IPS-20b (cell line): Measurements from ENCODE around the gene PROCR.
"Not testable (repeated sequence)": the region's sequence is repeated elsewhere in the genome, so short reads cannot be mapped to it uniquely, and the experiment has no call there.

Experiments
- H3K27ac ChIP-seq: one replicate; pipeline ENCODE4 v1.5.1; 2013; ENCODE audit warnings: low read length
- H3K27me3 ChIP-seq: 2 replicates; pipeline ENCODE4 v1.6.1; 2013; ENCODE audit warnings: mild to moderate bottlenecking, low read length, inconsistent platforms; ENCODE audit not compliant: insufficient read depth
- H3K36me3 ChIP-seq: 2 replicates; pipeline ENCODE4 v1.6.1; 2013; ENCODE audit warnings: low read depth, mild to moderate bottlenecking, inconsistent platforms, low read length, moderate library complexity; ENCODE audit not compliant: insufficient read depth
- H3K4me1 ChIP-seq: 2 replicates; pipeline ENCODE4 v1.6.1; 2013; ENCODE audit warnings: mild to moderate bottlenecking, control low read depth, inconsistent platforms, low read length, moderate library complexity; ENCODE audit not compliant: insufficient read depth
- H3K4me3 ChIP-seq: 2 replicates; pipeline ENCODE4 v1.5.1; 2013; ENCODE audit warnings: mild to moderate bottlenecking, low read length, inconsistent platforms
- H3K9ac ChIP-seq: 2 replicates; pipeline ENCODE4 v1.6.1; 2013; ENCODE audit warnings: low read depth, mild to moderate bottlenecking, inconsistent platforms, low read length, moderate library complexity
- H3K9me3 ChIP-seq: 2 replicates; pipeline ENCODE4 v1.6.1; 2013; ENCODE audit warnings: mild to moderate bottlenecking, low read depth, low read length, inconsistent platforms; ENCODE audit not compliant: insufficient read depth

Gene PROCR

DNA sequence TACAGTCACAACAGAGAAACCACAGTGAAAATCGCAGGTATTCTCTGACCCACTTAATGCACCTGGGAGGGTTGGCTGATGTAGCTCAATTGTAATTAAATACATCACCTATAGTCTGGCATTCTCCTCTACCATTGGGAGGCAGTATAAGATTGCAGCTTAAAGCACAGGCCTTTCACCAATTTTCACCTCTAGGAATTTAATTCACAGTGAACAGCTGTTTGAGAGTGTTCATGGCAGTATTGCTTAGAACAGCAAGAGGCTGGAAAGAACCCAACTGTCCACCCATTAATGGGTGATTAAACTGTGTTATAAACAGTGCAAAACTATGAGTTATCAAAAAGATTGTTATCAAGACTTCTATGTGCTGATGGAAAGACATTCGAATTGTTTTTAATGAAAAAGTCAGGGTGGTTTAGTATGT is 26.7 kb upstream of the PROCR start:
- Histone ChIP-seq H3K27ac (no peak overlapping the region), H3K36me3 (peaks cover 29% of the 10 kb centered on the region), H3K9me3 (no peaks in the 10 kb centered on the region), H3K4me3 (no peak overlapping the region), H3K9ac (no peak overlapping the region), H3K27me3 (no peaks in the 10 kb centered on the region), H3K4me1 (peaks cover 11% of the 10 kb centered on the region; the same call in 1 of the 2 replicates)

GRCh38 chr20:35146299-35146919 is 25.5 kb upstream of the PROCR start:
- Histone ChIP-seq H3K9me3 (no peaks in the 10 kb centered on the region), H3K36me3 (peaks cover 18% of the 10 kb centered on the region), H3K9ac (peak overlapping the region; percentile 88), H3K27me3 (no peaks in the 10 kb centered on the region), H3K4me3 (peak overlapping the region; percentile 93), H3K27ac (peak overlapping the region; percentile 66), H3K4me1 (peaks cover 11% of the 10 kb centered on the region; the same call in 1 of the 2 replicates)

DNA sequence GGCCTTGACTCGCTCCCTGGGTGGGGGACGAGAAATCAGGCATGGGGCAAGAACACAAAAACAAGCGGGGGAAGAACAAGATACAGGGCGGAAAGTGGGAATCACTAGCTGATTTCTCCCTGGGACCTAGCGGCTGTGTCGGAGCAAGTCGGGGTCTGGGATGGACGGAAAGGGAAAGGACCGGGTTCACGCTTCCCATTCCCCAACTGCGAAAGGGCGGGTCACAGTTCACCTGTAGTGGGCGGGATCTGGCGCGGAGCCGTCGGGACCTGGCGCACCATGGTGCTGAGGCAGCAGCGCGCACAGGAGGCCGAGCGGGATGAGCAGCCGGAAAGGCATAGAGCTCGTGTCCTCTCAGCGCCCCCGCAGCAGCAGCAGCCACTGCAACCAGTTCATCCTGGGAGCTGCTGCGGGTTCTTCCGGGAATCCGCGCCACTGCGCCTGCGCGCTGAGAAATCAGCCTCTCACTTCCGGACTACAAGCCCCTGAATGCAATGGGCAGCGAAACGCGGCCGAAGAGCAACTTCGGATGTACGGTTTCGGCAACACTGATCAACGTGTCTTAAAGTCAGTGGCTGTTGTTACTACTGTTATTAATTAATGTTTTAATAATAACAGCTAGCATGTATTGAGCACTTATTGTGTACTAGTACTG is 24.8 kb upstream of the PROCR start, which contains the start of gene EDEM2:
EDEM2 (minus strand) TSS at position 417 of the 655 bp plus-strand sequence; CDS start at position 339, 78 bp downstream.
- Histone ChIP-seq H3K27ac (peak within 1 kb of the TSS; percentile 66), H3K4me1 (peaks cover 11% of the 10 kb centered on the region; the same call in 1 of the 2 replicates), H3K36me3 (peaks cover 12% of the 10 kb centered on the region)

DNA sequence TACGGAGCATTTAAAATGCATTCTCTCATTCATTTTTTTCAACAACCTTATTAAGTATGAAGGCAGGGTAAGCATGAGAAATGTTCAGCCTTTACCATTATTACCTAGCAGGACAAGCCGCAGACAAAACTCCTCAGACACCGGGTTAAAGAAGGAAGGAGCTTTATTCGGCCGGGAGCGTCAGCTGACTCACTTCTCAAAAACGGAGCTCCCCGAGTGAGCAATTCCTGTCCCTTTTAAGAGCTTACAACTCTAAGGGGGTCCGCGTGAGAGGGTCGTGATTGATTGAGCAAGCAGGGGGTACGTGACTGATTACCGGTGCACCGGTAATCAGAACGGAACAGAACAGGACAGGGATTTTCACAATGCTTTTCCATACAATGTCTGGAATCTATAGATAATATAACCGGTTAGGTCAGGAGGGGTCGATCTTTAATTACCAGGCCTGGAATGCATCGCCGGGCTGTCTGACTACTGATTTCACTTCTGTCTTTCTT is 24.2 kb upstream of the PROCR start:
- H3K27ac ChIP-seq = not testable (repeated sequence)
- H3K4me3 ChIP-seq = peak overlapping the region; percentile 93

More for the DNA sequence above, 24.8 kb upstream of the PROCR start, which contains the start of gene EDEM2:
- Histone ChIP-seq H3K9ac (peak within 1 kb of the TSS; percentile 88), H3K27me3 (no peaks in the 10 kb centered on the region), H3K9me3 (no peaks in the 10 kb centered on the region), H3K4me3 (peak within 1 kb of the TSS; percentile 93)

DNA sequence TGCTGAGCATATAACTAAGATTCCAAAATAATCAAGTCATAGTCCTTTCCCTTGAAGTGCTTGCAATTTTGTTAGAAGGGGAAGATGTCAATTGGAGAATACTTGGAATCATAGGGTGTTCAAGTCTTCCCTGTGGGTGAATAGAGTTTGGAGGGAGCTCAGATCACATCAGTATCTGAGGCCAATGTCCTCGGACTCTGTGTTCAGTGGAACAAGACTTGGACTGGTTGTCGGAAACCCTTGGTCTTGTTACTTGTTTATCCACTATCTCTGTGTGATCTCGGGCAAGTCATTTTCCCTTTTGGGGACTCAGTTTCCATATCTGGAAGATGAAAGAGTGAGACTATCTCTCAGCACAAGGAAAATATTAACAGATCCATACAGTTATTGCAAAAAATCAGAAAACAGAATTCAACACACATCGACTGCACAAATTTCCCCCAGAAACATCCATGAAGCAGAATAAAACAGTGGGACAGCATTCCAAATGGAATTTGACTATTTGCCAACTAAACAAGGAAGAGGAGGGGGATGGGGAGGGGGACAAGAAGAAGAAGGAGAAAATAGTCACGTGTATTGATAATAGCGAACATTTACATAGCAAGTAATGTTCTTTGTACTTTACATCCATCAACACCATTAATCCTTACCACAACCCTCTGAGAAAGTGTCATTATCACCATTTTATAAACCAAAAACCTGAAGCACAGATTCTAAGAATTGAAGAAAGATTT is 20.9 kb upstream of the PROCR start:
- no peaks in the 10 kb centered on the region for H3K27me3 ChIP-seq
- H3K4me1 ChIP-seq = peaks cover 6% of the 10 kb centered on the region; the same call in 1 of the 2 replicates
- H3K27ac ChIP-seq = no peak overlapping the region
- H3K9me3 ChIP-seq = no peaks in the 10 kb centered on the region
- H3K4me3 ChIP-seq = no peak overlapping the region
- no peaks in the 10 kb centered on the region for H3K36me3 ChIP-seq
- H3K9ac ChIP-seq = no peak overlapping the region

More for the DNA sequence above, 24.2 kb upstream of the PROCR start:
- not testable (repeated sequence) for H3K9me3 ChIP-seq, H3K36me3 ChIP-seq, H3K27me3 ChIP-seq
- peak overlapping the region; percentile 88; the same call in 1 of the 2 replicates for H3K9ac ChIP-seq
- H3K4me1 ChIP-seq = peaks cover 11% of the 10 kb centered on the region; the same call in 1 of the 2 replicates

GRCh38 chr20:35151736-35152135 is 20.1 kb upstream of the PROCR start:
- peaks cover 3% of the 10 kb centered on the region; the same call in 1 of the 2 replicates for H3K4me1 ChIP-seq
- no peaks in the 10 kb centered on the region for H3K27me3 ChIP-seq
- no peaks in the 10 kb centered on the region for H3K36me3 ChIP-seq
- no peak overlapping the region for H3K27ac ChIP-seq
- H3K4me3 ChIP-seq = no peak overlapping the region
- no peak overlapping the region for H3K9ac ChIP-seq
- H3K9me3 ChIP-seq = no peaks in the 10 kb centered on the region

DNA sequence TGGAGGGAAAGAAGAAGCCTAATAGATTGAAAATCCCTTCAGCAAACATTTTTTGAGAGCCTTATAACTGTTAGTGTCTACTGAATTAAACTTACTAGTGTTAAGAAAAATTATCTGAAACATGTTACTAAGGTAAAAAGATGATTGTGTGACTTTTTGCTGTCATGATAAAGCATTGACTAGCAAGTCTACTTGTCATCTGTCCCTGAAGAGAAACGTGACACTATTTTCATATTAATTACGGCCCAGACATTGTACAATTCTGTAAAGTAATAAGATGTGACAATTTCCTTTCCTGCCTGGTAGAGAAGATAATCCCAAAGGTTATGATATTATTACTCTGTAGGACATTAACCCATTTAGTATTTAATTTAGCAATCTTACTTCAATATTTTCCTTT is 15.9 kb upstream of the PROCR start:
- Histone ChIP-seq H3K4me3 (no peak overlapping the region), H3K27ac (no peak overlapping the region), H3K4me1 (no peaks in the 10 kb centered on the region), H3K36me3 (no peaks in the 10 kb centered on the region), H3K9me3 (no peaks in the 10 kb centered on the region), H3K27me3 (no peaks in the 10 kb centered on the region), H3K9ac (no peak overlapping the region)

DNA sequence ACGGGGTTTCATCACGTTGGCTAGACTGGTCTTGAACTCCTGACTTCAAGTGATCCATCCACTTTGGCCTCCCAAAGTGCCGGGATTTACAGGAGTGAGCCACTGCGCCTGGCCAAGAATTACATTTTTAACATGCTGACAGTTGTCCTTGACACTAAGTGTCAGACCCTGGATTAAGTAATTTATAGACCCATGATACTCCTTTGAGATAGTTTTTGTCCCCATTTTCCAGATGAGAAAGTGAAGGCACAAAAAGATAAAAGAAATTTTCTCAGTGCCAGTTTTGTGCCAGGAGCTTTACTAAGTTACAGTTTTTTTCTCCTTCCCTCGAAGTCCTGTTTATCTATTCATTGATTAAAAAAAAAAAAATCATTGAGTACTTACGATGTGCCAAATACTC is 14.9 kb upstream of the PROCR start:
- Histone ChIP-seq H3K9ac (no peak overlapping the region), H3K9me3 (no peaks in the 10 kb centered on the region), H3K4me1 (no peaks in the 10 kb centered on the region), H3K27ac (no peak overlapping the region), H3K36me3 (no peaks in the 10 kb centered on the region), H3K4me3 (no peak overlapping the region), H3K27me3 (no peaks in the 10 kb centered on the region)

- H3K4me1 ChIP-seq, H3K27ac ChIP-seq, H3K4me3 ChIP-seq, H3K9ac ChIP-seq, H3K36me3 ChIP-seq, H3K27me3 ChIP-seq, H3K9me3 ChIP-seq: not testable (repeated sequence)
Observed at GRCh38 chr20:35160341-35160740, 11.5 kb upstream of the PROCR start.

DNA sequence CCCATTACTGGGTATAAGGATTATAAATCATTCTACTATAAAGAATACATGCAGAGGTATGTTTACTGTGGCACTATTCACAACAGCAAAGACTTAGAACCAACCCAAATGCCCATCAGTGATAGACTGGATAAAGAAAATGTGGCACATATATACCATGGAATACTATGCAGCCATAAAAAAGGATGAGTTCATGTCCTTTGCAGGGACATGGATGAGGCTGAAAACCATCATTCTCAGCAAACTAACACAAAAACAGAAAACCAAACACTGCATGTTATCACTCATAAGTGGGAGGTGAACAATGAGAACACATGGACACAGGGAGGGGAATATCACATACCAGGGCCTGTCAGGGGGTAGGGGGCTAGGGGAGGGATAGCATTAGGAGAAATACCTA is 7.3 kb upstream of the PROCR start:
- H3K27ac ChIP-seq, H3K4me3 ChIP-seq, H3K4me1 ChIP-seq, H3K9me3 ChIP-seq, H3K36me3 ChIP-seq, H3K9ac ChIP-seq, H3K27me3 ChIP-seq: not testable (repeated sequence)
